Stimulated activated CD8-positive, alpha-beta memory T cell treated with anti-CD3 and anti-CD28 coated beads, Interleukin-12 subunit alpha, Interleukin-12 subunit beta, amount 100 ng/mL, for 1 hour (primary cell): ENCODE results near the gene TTC34.

Experiments
- DNase-seq: peaks from one replicate; pipeline ENCODE4 v3.0.0-alpha.2; 2020; ENCODE audit warnings: low read depth

The TTC34 gene

DNA sequence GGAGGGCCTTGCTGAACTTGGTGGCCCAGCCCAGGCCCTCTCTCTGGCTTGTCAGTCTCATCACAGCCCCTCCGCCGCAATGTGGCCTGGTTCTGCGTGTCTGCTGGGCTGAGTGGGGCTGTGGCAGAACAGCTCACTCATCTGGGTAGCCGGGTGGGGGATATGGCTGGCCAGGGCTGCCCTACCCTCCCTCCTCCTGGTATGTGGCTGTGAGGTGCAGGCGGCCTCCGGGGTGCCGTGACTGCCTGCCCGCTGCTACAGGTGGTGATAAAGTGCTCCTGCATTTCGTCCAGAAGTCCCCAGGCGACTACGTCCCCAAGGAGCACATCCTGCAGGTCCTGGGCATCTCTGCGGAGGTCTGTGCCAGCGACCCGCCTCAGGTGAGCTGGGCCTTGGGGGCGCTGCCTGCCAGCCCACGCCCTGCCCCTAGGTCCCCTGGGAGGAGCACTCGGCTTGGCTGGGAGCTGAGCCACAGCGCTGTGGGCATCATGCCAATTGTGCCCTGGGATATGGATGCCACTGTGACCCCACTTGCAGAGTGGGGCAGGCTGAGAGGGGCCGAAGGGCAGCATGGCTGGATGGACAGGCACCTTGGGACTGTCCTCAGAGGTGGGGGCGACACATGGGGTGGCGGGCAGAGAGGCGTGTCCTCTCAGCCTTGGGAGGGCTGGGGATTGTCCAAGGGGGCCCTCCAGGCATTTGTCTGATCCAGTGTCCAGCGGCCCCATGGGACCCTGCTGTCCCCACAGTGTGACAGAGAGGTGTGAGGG, 212.6 kb downstream of the TTC34 start:
- DNase-seq, result no peak

DNA sequence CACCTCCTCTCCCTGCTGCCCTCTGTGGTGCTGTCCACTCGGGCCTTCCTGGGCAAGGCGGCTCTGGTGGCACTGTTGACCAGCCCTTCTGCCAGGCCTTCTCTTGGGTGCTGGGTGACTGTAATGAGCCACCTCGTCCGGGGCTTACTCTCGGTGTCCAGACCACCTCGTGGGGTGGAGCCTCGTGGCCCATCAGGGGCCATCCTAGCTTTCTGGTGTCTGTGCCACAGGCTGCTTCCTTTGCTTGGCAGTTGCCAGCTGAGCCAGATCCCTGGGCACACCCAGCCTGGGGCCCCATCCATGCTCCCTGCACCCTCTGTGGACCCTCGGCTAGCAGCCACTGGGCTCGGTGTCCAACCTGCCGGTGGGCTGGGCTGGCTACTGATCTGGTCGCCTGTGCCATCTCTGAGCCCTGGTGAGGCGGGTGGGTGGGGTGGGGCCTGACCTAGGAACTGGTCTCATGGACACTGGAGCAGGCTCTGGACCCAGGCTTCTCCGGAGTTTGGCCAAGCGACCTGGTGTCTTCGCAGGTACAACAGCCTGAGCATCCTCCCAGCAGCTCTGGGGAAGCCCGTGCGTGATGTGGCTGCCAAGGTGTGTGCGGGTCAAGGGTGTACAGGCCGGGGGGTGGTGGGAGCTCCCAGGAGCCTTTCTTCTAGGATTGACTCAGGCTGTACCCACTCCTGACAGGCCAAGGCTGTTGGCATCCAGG, 213.5 kb downstream of the TTC34 start:
- no peak for DNase-seq

GRCh38 chr1:2587071-2587859, 214.2 kb downstream of the TTC34 start:
- no peak for DNase-seq

DNA sequence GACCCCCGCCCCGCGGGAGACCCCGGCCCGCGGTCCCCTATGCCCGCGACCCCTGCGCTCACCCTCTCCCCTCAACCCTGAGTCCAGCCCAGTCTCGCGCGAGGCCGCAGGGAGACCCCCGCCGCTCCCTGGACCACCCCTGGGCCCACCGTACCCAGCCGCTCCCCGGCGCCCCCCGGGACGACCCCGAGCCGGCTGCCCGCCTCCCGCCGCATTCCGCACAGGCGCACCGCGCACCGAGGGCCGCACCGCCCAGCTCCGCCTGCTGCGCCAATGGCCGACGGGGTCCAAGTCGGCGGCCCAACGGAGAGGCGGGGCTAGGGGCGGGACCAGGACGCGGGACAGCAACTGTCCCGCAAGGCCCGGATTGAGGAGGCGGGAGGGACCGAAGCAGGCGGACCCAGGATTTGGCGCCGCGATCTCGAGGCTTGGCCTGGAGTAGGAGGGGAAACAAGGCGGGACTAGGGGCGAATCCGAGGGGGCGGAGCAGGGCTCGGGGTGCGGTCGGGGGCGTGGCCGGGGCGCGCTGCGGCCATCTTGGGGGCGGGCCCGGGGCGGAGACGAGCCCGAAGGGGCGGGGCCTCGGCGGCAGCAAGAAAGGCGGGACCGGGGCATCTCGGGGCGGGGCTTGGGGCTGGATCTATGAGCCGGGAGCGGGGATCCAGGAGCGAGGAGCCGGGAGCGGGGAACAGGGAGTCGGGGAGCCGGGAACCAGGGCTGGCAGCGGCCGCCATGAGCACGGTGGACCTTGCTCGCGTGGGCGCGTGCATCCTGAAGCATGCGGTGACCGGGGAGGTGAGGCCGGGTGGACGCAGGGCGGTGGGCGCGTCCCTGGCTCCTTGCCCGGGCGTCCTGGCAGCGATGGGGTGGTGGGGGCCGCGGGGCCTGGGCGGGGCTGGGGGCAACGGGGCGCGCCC, 215.1 kb downstream of the TTC34 start, which contains the start of gene PRXL2B:
Gene PRXL2B, plus strand, starts transcription at position 624 of the 917 bp plus-strand sequence. Its CDS starts 109 bp downstream, at position 733.
- DNase-seq, result peak; percentile 90
